GM12872 (cell line): ENCODE results near the gene C16orf90.

Experiments used
- CTCF ChIP-seq: IDR thresholded peaks from 3 replicates; pipeline ENCODE4 v1.5.1; 2011; ENCODE audit warnings: low read depth, mild to moderate bottlenecking, low read length, moderate library complexity; ENCODE audit not compliant: insufficient read depth

Gene C16orf90

GRCh38 chr16:3487521-3488410, 7.5 kb downstream of the C16orf90 start:
- TF ChIP-seq CTCF: no peak

- no peak for TF ChIP-seq CTCF
Observed at GRCh38 chr16:3486506-3487215, 8.6 kb downstream of the C16orf90 start.

- 0 out of 3 replicates have a peak, but pooled peaks have one; percentile 11 for TF ChIP-seq CTCF
Observed at GRCh38 chr16:3485821-3486505, 9.3 kb downstream of the C16orf90 start.

DNA sequence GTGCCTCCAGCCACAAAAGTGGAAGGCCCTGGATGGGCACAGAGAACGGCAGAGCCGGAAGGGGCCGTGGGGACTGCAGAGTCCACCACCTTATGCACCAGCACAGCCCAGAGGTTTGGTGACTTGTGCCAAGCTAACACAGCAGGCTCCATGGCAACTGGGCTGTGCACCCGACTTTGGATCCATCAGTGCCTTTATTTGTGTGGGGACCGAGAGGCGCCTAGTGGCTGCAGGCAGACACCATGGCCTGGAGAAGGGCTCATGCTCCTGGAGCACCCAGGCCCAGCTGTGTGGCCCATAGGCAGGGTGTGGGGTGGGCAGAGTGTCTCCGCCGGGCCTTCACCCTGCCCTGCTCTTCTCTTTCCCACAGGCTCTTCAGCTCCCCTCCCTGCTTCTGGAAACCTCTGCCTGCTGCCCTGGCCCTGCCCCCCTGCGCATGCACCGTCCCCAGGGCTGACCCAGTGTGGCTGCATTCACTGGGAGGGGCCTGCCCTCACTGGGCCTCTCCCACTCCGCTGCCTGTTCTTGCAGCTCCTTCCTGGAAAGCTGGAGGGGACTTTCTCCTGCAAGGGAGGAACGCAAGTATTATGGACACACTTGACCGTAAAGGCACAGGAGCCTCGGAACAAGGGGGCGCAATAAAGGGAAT, 10.1 kb downstream of the C16orf90 start:
- no peak for TF ChIP-seq CTCF

- no peak for TF ChIP-seq CTCF
Observed at GRCh38 chr16:3484318-3485096, 10.8 kb downstream of the C16orf90 start.

DNA sequence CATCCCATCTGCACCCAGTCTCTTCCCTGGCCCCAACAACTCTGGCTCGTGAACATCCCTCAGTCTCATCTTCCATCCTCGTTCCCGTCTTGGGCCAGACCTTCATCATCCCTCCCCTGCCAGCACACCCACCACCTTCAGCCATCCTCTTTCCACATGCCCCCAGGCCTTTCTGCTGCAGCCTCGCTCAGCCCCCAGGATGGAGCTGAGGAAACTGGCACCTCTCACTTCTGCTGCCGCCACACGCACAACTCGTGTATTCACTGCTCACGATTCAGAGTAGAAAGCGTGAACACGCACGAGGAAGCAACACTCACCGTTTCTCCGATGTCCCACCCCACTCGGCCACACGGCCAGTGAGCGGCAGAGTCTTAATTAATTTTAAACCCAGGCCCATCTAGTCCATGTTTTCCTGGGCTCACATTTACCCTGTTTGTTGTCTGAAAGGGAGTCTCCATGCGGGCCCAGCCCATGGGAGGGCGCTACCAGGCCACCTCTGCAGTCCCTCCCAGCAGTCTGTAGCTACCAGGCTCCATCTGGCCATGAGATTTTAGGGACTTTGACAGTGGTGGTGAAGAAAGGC, 12.5 kb downstream of the C16orf90 start:
- TF ChIP-seq CTCF: no peak
